Stomach (tissue), 9 donors: ENCODE results near the gene GRIK2. TPM values are rescaled to one million over a fixed set of nuclear protein-coding genes. Genes with fewer than 3 reads are reported as not detected.

Source experiments
- DNase-seq, 2 donors: peaks; one replicate each; pipeline versions ENCODE4 v3.0.0 to v3.0.0-alpha.2; 2013 to 2019
- H3K27ac ChIP-seq, 5 donors: fragments of 200-600 bp in 4 of 5; sonication (generic) in 4 of 5; one replicate each; pipeline ENCODE4 v1.5.1; 2013 to 2019; ENCODE audit warnings: mild to moderate bottlenecking in 1 of 5, moderate library complexity in 1 of 5
- H3K27me3 ChIP-seq, 3 donors: fragments of 200-600 bp; sonication (generic); one replicate each; pipeline ENCODE4 v1.5.1; 2017 to 2019; ENCODE audit warnings: mixed run types in 1 of 3
- H3K36me3 ChIP-seq, 4 donors: fragments of 200-600 bp; sonication (generic); 1 replicate in 3 of 4; 2 replicates in 1 of 4; pipeline ENCODE4 v1.5.1; 2016 to 2019
- H3K4me1 ChIP-seq, 4 donors: fragments of 200-600 bp; sonication (generic); one replicate each; pipeline ENCODE4 v1.5.1; 2016 to 2019
- H3K4me3 ChIP-seq, 4 donors: fragments of 200-600 bp; sonication (generic) in 3 of 4; one replicate each; pipeline ENCODE4 v1.5.1; 2016 to 2019; ENCODE audit warnings: mild to moderate bottlenecking in 1 of 4
- H3K9me3 ChIP-seq, 4 donors: fragments of 200-600 bp; sonication (generic); one replicate each; pipeline ENCODE4 v1.5.1; 2016 to 2019
- EP300 ChIP-seq: sonication (generic); formaldehyde crosslinking; IDR thresholded peaks from one replicate; pipeline ENCODE4 v1.6.1; 2017; ENCODE audit warnings: antibody characterized with exemption
- POLR2A ChIP-seq, 4 donors: fragments of 450-650 bp; IDR thresholded peaks; one replicate each; pipeline ENCODE4 v1.6.1; 2016; ENCODE audit warnings: antibody characterized with exemption in 4 of 4, control low read depth in 2 of 4, mild to moderate bottlenecking in 1 of 4, moderate library complexity in 1 of 4
- POLR2AphosphoS5 ChIP-seq, 3 donors: sonication (generic); formaldehyde crosslinking; IDR thresholded peaks; one replicate each; pipeline ENCODE4 v1.6.1; 2016; ENCODE audit warnings: antibody characterized with exemption in 3 of 3
- WGBS, 5 donors: extraction: QIAGEN DNeasy Blood & Tissue Kit in 3 of 5; methylation state at CpG; one replicate each; pipeline versions ENCODE4 v1.1.5 to v1.1.7; 2013 to 2018; 5-methylcytosine and 5-hydroxymethylcytosine counted together
- intact Hi-C: fragments of 100-400 bp; cut with DNase I; formaldehyde crosslinking; loops from one replicate; pipeline ENCODE4 v1.15.1; 2023; ENCODE audit warnings: low total_unique reads
- polyA plus RNA-seq, 3 donors: library from polyadenylated mRNA; stranded (reverse); fragments of 200-250 nt; gene quantifications; one replicate each; pipeline ENCODE4 v1.2.3, GENCODE V29; 2013
- total RNA-seq, 5 donors: library from RNA; depleted of rRNA; stranded (reverse); fragments of >200 nt; gene quantifications; one replicate each; pipeline versions ENCODE4 v1.1.0 to v1.2.3, GENCODE V29; 2014 to 2016
- TF ChIP-seq, protein P1 (sequence below), 7 experiments: fragments of 450-650 bp in 4 of 7; fragments of 200-600 bp in 3 of 7; sonication (generic) in 3 of 7; IDR thresholded peaks; one replicate each; pipeline ENCODE4 v1.5.1; 2016 to 2019; ENCODE audit warnings: antibody characterized with exemption in 7 of 7, control low read depth in 2 of 7, mild to moderate bottlenecking in 1 of 7
- donor health status: healthy with polysubstance abuse.
- donor health status: Bipolar disorder and iron deficiency.
- donor health status: healthy.

The GRIK2 gene
- total and polyA plus RNA-seq, 8 donors, result 0.06 to 7.7 (median 0.50) TPM; not detected in 3

- Histone ChIP-seq H3K4me1 (no peaks in the 10 kb centered on the region), H3K9me3 (no peaks in the 10 kb centered on the region), H3K4me3 (no peak overlapping the region), H3K27ac (no peak overlapping the region), H3K27me3 (no peaks in the 10 kb centered on the region), H3K36me3 (no peaks in the 10 kb centered on the region)
- TF ChIP-seq, protein P1, sequence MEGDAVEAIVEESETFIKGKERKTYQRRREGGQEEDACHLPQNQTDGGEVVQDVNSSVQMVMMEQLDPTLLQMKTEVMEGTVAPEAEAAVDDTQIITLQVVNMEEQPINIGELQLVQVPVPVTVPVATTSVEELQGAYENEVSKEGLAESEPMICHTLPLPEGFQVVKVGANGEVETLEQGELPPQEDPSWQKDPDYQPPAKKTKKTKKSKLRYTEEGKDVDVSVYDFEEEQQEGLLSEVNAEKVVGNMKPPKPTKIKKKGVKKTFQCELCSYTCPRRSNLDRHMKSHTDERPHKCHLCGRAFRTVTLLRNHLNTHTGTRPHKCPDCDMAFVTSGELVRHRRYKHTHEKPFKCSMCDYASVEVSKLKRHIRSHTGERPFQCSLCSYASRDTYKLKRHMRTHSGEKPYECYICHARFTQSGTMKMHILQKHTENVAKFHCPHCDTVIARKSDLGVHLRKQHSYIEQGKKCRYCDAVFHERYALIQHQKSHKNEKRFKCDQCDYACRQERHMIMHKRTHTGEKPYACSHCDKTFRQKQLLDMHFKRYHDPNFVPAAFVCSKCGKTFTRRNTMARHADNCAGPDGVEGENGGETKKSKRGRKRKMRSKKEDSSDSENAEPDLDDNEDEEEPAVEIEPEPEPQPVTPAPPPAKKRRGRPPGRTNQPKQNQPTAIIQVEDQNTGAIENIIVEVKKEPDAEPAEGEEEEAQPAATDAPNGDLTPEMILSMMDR (IDR thresholded peaks at IDR 0.05), result no peak
- TF ChIP-seq POLR2A (IDR thresholded peaks at IDR 0.05) (no peak), EP300 (no peak), POLR2AphosphoS5 (IDR thresholded peaks at IDR 0.05) (no peak)
- no peak for DNase-seq
- intact Hi-C loops, result no loop called here
Observed at GRCh38 chr6:101577091-101577490, 183.6 kb downstream of the GRIK2 start.

- DNase-seq, result no peak
- TF ChIP-seq POLR2A (IDR thresholded peaks at IDR 0.05) (no peak), EP300 (no peak), POLR2AphosphoS5 (IDR thresholded peaks at IDR 0.05) (no peak)
- TF ChIP-seq, protein P1 (IDR thresholded peaks at IDR 0.05), result no peak
- Histone ChIP-seq H3K27me3 (no peaks in the 10 kb centered on the region), H3K4me1 (no peaks in the 10 kb centered on the region), H3K9me3 (no peaks in the 10 kb centered on the region), H3K36me3 (no peaks in the 10 kb centered on the region), H3K4me3 (no peak overlapping the region), H3K27ac (no peak overlapping the region)
- 16 to 59% (median 36%) methylated on average over 1 of the region's 1 CpG for WGBS, 5 donors
- intact Hi-C loops, result no loop called here
Observed at GRCh38 chr6:101578306-101578705, 184.8 kb downstream of the GRIK2 start.

GRCh38 chr6:101582792-101583191 is 189.3 kb downstream of the GRIK2 start:
- Histone ChIP-seq H3K27me3 (no peaks in the 10 kb centered on the region), H3K27ac (no peak overlapping the region), H3K4me3 (no peak overlapping the region), H3K36me3 (no peaks in the 10 kb centered on the region), H3K4me1 (no peaks in the 10 kb centered on the region), H3K9me3 (no peaks in the 10 kb centered on the region)
- DNase-seq, result no peak
- TF ChIP-seq EP300, result no peak
- TF ChIP-seq POLR2A (IDR thresholded peaks at IDR 0.05), result no peak
- TF ChIP-seq, protein P1 (IDR thresholded peaks at IDR 0.05), result no peak
- TF ChIP-seq POLR2AphosphoS5 (IDR thresholded peaks at IDR 0.05), result no peak
- intact Hi-C loops, result no loop called here

DNA sequence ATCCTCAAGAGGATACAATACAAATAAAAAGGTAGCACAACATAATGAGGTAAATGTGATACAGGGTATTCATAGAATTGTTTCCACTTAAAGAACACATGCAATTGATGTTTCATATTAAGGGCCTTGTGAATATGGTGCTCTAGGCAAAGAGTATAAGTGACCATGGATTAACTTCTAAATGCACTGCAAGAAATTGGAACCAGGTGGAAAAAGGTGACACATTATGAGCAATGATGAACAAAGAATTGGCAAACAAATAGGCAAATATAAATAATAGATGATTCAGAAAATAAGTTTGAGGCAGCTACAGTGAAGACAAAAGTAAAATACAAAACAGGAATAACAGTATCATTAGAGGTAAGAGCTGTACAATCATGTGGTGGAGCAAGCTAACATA is 192.0 kb downstream of the GRIK2 start:
- Histone ChIP-seq H3K27me3 (no peaks in the 10 kb centered on the region), H3K36me3 (no peaks in the 10 kb centered on the region), H3K4me1 (no peaks in the 10 kb centered on the region), H3K27ac (no peak overlapping the region), H3K9me3 (no peaks in the 10 kb centered on the region), H3K4me3 (no peak overlapping the region)
- TF ChIP-seq, protein P1 (IDR thresholded peaks at IDR 0.05), result no peak
- TF ChIP-seq POLR2A (IDR thresholded peaks at IDR 0.05) (no peak), POLR2AphosphoS5 (IDR thresholded peaks at IDR 0.05) (no peak), EP300 (no peak)
- no peak for DNase-seq
- intact Hi-C loops, result no loop called here

GRCh38 chr6:101588343-101588742 is 194.8 kb downstream of the GRIK2 start:
- no peak for DNase-seq
- 61 to 83% (median 65%) methylated on average over 3 of the region's 3 CpGs for WGBS, 5 donors
- intact Hi-C loops, result no loop called here

More at GRCh38 chr6:101588343-101588742, 194.8 kb downstream of the GRIK2 start:
- Histone ChIP-seq H3K36me3 (no peaks in the 10 kb centered on the region), H3K27ac (no peak overlapping the region), H3K27me3 (no peaks in the 10 kb centered on the region), H3K4me1 (no peaks in the 10 kb centered on the region), H3K9me3 (no peaks in the 10 kb centered on the region), H3K4me3 (no peak overlapping the region)
- TF ChIP-seq, protein P1 (IDR thresholded peaks at IDR 0.05), result no peak
- no peak for TF ChIP-seq EP300
- no peak for TF ChIP-seq POLR2AphosphoS5 (IDR thresholded peaks at IDR 0.05)
- TF ChIP-seq POLR2A (IDR thresholded peaks at IDR 0.05), result no peak
